GM19238 (cell line): ENCODE data around the gene CIC.
"Not testable (repeated sequence)": the region's sequence is repeated elsewhere in the genome, so short reads cannot be mapped to it uniquely, and the experiment has no call there.

Experiments
- DNase-seq: peaks from one replicate; pipeline ENCODE4 v3.0.0; 2011; ENCODE audit warnings: low spot score; ENCODE audit not compliant: insufficient read length

The CIC gene

DNA sequence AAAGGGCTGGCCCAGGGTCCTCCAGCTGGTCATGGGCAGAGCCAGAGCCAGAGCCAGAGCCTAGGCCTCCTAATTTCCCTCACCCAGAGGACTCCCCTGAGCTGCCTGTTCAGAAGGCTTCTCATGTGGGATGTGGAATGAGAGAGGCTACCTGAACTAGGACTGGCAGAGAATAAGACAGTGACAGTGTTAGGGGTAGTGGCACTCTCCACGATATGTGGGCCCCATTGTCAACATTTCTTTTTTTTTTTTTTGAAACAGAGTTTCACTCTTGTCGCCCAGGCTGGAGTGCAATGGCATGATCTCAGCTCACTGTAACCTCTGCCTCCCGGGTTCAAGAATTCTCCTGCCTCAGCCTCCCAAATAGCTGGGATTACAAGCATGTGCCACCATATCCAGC, 62.3 kb downstream of the CIC start:
- DNase-seq = not testable (repeated sequence)

GRCh38 chr19:42332059-42332458, 63.0 kb downstream of the CIC start:
- no peak for DNase-seq

DNA sequence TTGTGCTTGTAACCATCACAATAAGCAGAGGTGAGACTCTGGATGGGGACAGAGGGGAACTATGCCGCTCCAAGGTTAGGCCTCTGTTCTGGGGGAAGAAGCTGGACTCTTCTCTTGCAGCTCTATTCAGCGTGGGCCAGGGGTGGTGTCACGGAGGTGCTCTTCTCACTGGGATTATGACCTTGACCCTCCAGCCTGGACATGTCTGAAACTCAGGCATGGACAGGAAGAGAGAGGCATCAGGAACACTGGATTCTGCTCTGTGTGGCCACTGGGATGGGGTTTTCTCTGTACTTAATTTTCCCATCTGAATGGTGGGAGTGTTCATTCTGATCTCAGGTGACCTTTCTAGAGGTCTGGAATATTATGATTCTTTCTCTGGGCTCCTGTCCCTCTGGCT, 64.0 kb downstream of the CIC start:
- DNase-seq = no peak

GRCh38 chr19:42333975-42334696, 65.1 kb downstream of the CIC start:
- DNase-seq = no peak

DNA sequence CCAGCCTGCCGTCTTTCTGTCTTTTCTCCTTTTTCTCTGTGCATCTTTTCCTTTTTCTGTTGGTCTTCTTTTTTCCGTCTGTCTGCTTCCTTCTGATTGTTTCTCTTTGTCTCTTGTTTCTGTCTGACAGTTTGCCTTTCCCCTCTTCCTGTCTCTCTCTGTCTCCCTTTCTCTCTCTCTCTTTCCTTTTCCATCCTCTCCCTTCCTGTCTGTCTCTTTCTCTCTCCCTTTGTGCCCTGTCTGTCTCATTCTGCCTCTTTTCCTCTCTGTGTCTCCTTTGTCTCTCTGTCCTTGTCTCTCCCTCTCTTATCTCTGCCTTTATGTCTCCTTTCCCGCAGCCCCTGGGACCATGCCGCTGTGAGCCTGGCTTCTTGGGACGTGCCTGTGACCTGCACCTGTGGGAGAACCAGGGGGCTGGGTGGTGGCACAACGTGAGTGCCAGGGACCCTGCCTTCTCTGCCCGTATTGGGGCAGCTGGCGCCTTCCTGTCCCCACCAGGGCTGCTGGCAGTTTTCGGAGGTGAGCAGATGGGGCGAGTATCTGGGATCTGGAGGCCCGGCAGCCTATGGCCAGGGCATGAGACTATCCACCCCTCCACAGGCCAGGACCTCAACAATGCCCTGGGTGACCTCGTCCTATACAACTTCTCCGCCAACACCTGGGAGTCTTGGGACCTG, 65.8 kb downstream of the CIC start:
- DNase-seq = no peak

- DNase-seq = no peak
Observed at GRCh38 chr19:42335374-42335936, 66.4 kb downstream of the CIC start.

DNA sequence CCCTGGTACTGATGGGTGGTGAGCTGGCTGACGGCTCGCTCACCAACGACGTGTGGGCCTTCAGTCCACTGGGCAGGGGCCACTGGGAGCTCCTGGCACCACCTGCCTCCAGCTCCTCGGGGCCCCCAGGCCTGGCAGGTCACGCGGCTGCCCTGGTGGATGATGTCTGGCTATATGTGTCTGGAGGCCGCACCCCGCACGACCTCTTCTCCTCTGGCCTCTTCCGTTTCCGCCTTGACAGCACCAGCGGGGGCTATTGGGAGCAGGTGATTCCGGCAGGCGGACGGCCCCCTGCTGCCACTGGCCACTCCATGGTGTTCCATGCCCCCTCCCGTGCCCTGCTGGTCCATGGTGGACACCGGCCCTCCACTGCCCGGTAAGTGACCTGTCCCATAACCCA, 66.9 kb downstream of the CIC start:
- no peak for DNase-seq

GRCh38 chr19:42339126-42339860, 70.2 kb downstream of the CIC start:
- DNase-seq = not testable (repeated sequence)

- DNase-seq = not testable (repeated sequence)
Observed at GRCh38 chr19:42339922-42340321, 70.9 kb downstream of the CIC start.

GRCh38 chr19:42343344-42344110, 74.5 kb downstream of the CIC start:
- no peak for DNase-seq

GRCh38 chr19:42344336-42344893, 75.4 kb downstream of the CIC start:
- DNase-seq = no peak
